ENCODE measurements around the gene TCERG1L.
"Not testable (repeated sequence)": the region's sequence is repeated elsewhere in the genome, so short reads cannot be mapped to it uniquely, and the experiment has no call there.

Gene TCERG1L

DNA sequence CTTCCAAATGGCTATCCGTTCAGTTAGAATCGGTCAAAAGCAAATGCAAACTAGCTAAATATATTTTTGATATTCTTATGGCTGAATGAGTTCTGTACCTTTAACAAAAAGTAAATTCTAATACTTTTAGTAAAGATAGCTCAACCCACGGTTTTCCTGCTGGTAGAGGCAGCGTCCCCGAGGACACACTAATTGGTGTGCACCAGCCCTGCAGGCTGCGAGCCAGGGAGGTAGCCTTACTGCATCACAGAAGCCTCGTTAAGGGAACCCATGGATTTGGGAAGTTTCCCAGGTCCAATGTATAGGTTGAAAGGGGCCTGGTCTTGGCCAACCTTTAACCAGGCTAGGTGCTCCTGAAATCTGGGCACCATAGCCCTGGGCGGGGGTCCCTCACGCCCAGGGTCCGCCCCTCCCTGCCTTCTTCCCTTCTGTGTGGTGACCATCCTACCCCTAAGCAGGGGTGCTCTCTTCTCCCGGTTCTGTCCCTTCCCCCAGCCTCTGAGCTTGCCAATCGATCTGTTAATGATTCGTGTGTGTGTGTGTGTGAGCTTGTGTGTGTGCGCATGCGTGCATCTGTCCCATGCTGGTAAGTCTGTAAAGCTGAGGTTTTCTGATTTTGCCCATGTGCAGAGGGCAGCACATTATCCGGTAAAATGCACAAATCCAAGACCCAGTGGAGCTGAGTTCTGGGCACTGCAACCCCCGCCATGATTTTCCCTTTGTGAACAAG is 191.7 kb downstream of the TCERG1L start:
- no peak for DNase-seq

GRCh38 chr10:131117416-131118212 is 193.9 kb downstream of the TCERG1L start:
- DNase-seq, result no peak

GRCh38 chr10:131116991-131117375 is 194.5 kb downstream of the TCERG1L start:
- no peak for DNase-seq

- DNase-seq, result no peak
These were observed 195.1 kb downstream of the TCERG1L start for GRCh38 chr10:131116216-131116990.

GRCh38 chr10:131115801-131116200 is 195.7 kb downstream of the TCERG1L start:
- no peak for DNase-seq

DNA sequence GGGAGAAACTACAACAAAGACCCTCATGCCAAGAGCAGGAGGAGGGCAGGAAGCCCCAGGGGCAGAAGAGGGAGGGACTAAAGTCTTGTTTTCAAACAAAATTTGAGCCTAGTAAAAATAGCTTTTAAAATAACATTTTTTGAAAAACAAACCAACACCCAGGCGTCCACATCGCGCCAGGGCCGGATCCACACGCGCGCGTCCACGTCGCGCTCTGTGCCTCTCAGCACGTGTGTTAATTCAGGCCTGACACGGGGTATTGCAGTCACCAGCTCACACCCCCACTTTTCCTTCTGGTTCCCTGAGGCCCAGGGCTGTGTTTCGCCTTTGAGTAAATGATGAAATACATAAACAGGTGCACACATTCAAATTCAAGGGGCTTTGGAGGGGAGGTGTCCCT is 196.2 kb downstream of the TCERG1L start:
- DNase-seq, result no peak

GRCh38 chr10:131114846-131115245 is 196.7 kb downstream of the TCERG1L start:
- no peak for DNase-seq

GRCh38 chr10:131113709-131114291 is 197.7 kb downstream of the TCERG1L start:
- DNase-seq, result no peak

GRCh38 chr10:131113165-131113564 is 198.4 kb downstream of the TCERG1L start:
- DNase-seq, result no peak

DNA sequence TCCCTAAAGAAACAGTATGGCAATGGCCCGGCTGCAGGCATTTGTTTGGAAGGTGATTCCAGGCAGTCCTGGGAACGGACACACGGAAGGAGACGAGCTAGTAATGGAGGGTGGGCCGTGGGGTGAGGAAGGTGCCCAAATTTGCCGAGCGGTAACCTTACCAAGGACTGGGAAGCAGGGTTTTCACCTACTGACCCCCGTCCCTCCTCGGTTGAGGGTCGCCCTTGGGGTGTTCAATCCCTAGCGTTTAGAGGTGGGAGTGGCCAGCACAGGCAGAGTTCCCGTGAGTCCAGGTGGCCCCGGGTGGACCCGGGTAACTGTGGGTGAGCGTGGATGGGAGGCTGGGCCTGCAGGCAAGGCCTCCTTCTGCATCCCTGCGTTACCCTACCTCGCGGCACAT is 198.8 kb downstream of the TCERG1L start:
- no peak for DNase-seq

DNA sequence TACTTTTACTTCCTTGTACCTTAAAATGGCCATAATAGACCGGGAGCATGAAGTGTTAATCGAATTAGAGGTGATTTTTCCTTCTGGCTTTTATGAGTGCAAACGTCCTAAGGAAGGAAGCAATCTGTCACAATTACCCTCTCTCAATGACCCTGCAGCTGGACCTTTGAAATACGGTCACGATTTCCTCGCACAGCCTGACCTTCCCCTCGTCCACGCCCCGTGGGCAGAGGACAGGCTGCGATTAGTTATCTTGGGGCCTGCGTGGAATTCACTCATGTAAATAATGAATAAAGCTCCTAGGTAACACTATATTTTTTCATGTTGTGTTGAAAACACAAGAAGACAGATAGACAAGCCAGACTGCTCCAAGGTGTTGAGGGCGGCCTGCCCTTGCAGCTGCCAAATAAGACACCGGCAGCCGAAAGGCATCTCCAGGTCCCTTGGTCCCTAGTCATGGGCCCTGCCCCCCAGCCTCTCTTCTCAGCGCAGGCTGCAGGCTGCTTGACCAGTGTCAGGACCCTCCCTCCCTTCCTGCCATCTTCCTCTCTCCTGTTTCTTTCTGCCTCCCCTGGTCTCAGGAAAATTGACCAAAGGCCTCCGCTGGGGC is 199.9 kb downstream of the TCERG1L start:
- no peak for DNase-seq

DNA sequence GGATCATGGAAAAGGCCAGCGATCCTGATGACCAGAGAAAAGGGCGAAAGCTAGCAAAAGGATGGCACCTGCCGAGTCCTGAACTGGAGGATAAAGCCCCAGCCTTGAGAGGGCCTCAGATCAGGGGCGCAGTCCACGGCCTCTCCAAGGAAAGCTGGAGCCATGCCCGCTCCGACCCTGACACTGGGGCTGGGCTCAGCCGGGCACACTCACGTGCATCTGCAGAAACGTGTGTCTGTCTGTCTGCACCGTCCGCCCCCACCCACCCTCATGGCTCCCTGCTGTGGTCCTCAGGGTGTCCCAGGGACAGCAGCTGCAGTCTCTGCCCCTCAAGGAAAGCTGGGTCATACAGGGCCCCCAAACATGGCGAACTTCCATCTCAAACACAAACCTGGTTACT is 200.5 kb downstream of the TCERG1L start:
- DNase-seq, result no peak

DNA sequence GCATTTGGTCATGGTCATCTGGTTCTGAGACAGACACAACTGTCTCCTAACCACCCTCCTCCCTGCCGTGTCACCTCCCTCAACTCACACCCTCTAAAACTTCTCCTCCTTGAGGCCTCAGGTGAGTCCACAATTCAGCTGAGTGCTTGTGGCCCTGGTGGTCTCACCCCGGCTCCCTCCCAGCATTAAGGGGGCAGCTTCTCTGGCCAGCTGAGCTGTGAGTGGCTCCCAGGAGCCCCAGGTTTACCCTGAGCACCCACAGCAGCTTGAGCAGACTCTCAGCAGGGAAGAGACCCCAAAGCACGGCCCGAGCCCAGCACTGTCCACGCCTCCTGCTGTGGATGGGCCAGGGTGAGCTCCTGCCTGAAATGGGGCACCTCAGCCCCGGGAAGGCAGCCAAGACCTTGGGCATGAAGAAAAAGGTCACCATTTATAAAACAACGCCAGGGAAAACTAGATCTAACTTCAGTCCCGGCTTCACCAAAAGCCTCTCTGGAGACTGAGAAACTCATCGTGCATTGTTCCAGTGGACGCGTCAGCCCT is 201.2 kb downstream of the TCERG1L start:
- no peak for DNase-seq

DNA sequence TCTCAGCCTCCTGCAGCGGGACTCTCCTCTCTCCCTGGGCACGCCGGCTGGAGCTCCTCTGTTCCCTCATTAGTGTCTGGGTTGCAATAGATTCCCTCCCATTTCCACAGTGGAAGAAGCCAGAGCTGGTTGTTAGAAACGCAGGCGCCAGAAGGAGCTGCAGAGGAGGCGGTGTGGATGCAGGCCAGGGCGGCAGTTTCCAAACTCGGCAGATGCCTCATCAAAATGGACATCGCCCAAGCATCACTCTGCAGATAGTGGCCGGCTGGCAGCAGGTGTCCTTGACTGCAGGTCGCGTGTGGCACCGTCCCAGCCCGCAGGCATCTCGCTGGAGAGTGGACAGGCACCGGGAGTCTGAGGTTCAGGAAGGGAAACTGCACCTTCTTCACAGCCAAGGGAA is 201.8 kb downstream of the TCERG1L start:
- no peak for DNase-seq

DNA sequence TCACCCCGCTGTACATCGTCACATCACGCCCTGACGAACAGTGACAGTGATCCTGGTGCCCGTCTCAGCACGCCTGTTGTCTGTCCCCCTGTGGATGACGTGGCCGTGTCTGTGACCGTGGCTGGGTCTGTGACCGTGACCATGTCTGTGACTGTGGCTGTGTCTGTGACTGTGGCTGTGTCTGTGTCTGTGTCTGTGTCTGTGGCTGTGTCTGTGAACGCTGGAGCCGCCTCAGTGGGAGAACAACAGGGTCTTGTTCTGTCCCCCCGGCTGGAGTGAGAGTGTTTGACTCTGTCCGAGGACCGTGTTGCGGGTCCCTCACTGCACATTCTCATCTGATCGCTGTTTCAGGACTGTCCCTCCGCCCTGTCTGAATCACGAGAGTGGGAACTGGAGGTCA is 202.2 kb downstream of the TCERG1L start:
- DNase-seq, result no peak

GRCh38 chr10:131107970-131108369 is 203.6 kb downstream of the TCERG1L start:
- DNase-seq, result no peak

DNA sequence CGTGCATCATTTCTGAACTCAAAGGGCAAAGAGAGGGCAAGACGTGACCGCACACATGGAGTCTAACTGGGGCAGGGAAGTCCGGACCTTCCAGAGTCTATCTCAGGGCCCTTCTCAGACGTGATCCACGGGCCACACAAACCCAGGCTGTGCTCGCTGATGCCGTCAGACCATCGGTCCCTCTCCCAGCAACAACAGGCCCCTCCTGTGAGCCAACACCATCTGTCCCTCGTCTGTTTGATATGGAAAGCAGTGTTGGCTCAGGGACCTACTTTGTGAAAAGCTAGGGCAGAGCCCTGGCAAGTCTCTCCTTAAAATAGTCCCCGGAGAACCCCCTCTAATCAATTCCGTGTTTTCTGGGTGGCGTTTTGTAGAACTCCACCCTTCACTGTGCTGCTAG is 208.8 kb downstream of the TCERG1L start:
- DNase-seq, result no peak

- DNase-seq, result no peak
These were observed 209.4 kb downstream of the TCERG1L start for GRCh38 chr10:131102147-131102546.

GRCh38 chr10:131100418-131101410 is 210.8 kb downstream of the TCERG1L start:
- DNase-seq, result not testable (repeated sequence)

GRCh38 chr10:131099028-131099726 is 212.3 kb downstream of the TCERG1L start:
- DNase-seq, result no peak
